Transverse colon (tissue), 4 donors: ENCODE results near the gene USP4. TPM values are rescaled to one million over a fixed set of nuclear protein-coding genes. Genes with fewer than 3 reads are reported as not detected.
"Not testable (repeated sequence)": the region's sequence is repeated elsewhere in the genome, so short reads cannot be mapped to it uniquely, and the experiment has no call there.

Source experiments
- DNase-seq: peaks from one replicate; pipeline ENCODE4 v3.0.0-alpha.2; 2019
- H3K27ac ChIP-seq, 4 donors: fragments of 200-600 bp; sonication (generic); 2 replicates each; pipeline ENCODE4 v1.5.1; 2016 to 2018; ENCODE audit warnings: inconsistent platforms in 4 of 4
- H3K27me3 ChIP-seq: fragments of 200-600 bp; sonication (generic); 2 replicates; pipeline ENCODE4 v1.5.1; 2017; ENCODE audit warnings: inconsistent platforms
- H3K36me3 ChIP-seq, 4 donors: fragments of 200-600 bp; sonication (generic); 2 replicates each; pipeline ENCODE4 v1.5.1; 2017 to 2019; ENCODE audit warnings: inconsistent platforms in 4 of 4
- H3K4me1 ChIP-seq, 4 donors: fragments of 200-600 bp; sonication (generic); 2 replicates each; pipeline ENCODE4 v1.5.1; 2017 to 2020; ENCODE audit warnings: inconsistent platforms in 4 of 4
- H3K4me3 ChIP-seq, 4 donors: fragments of 200-600 bp; sonication (generic); 1 replicate in 1 of 4; 2 replicates in 3 of 4; pipeline versions ENCODE4 v1.5.1 to v1.6.1; 2017 to 2019; ENCODE audit warnings: inconsistent platforms in 4 of 4
- H3K9me3 ChIP-seq, 2 donors: fragments of 200-600 bp; sonication (generic); 2 replicates each; pipeline ENCODE4 v1.5.1; 2017 to 2019; ENCODE audit warnings: inconsistent platforms in 2 of 2
- EP300 ChIP-seq: sonication (generic); formaldehyde crosslinking; IDR thresholded peaks from one replicate; pipeline ENCODE4 v1.6.1; 2017; ENCODE audit warnings: antibody characterized with exemption, low read depth
- POLR2A ChIP-seq: fragments of 450-650 bp; IDR thresholded peaks from one replicate; pipeline ENCODE4 v1.6.1; 2016; ENCODE audit warnings: antibody characterized with exemption, mild to moderate bottlenecking, moderate library complexity
- POLR2AphosphoS5 ChIP-seq, 3 donors: sonication (generic); formaldehyde crosslinking; IDR thresholded peaks; one replicate each; pipeline ENCODE4 v1.6.1; 2016; ENCODE audit warnings: antibody characterized with exemption in 3 of 3
- WGBS, 2 donors: methylation state at CpG; one replicate each; pipeline ENCODE4 v1.1.5; 2018; ENCODE audit warnings: low coverage in 1 of 2; 5-methylcytosine and 5-hydroxymethylcytosine counted together
- in situ Hi-C, 4 donors: fragments of 200-750 bp; cut with MboI; loops; one replicate each; pipeline versions ENCODE4 v1.15.0 to v1.15.1; 2017; ENCODE audit warnings: low sequenced_read_pairs in 3 of 4, low pct_ligation_motif_present in 1 of 4, low pct_unique_long_range_greater_than_20kb in 1 of 4
- intact Hi-C: fragments of 100-400 bp; cut with DNase I; formaldehyde crosslinking; loops from one replicate; pipeline ENCODE4 v1.15.1; 2023; ENCODE audit warnings: low total_unique reads
- total RNA-seq, 4 donors: library from RNA; depleted of rRNA; stranded (reverse); fragments of >200 nt; gene quantifications; one replicate each; pipeline ENCODE4 v1.1.0, GENCODE V29; 2016
- TF ChIP-seq, protein P1 (sequence below), 5 experiments: fragments of 200-600 bp in 3 of 5; fragments of 450-650 bp in 2 of 5; sonication (generic) in 3 of 5; IDR thresholded peaks; 1 replicate in 2 of 5; 2 replicates in 3 of 5; pipeline ENCODE4 v1.5.1; 2016 to 2017; ENCODE audit warnings: antibody characterized with exemption in 5 of 5, inconsistent platforms in 3 of 5, mild to moderate bottlenecking in 2 of 5, moderate library complexity in 1 of 5

USP4 gene
- total RNA-seq, 4 donors from 2014 or later, result 11.1 to 39.6 (median 27.0) TPM

DNA sequence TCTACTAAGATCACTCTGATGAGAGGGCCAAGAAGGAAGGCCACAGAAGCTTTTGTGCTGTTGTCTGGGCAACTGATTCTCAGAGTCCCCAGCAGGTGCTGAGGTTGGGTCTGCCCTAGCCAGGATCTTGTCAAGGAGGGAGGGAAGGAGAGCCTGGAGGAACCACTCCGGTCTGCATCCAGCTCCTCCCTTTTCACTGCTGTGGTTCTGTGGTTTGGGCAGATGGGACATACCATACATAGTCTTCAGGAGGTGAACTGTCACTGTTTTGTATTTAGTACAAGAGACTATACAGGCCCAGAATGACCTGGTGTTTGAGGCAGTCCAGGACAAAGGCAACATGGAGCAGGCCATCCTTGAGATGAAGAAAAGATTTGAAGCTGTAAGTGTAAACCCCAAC lies 84.7 kb downstream of the USP4 start:
- Histone ChIP-seq H3K9me3 (no peaks in the 10 kb centered on the region), H3K27me3 (no peaks in the 10 kb centered on the region), H3K27ac (peak overlapping the region in 2 of 4 donors; percentile 2 to 14), H3K4me3 (no peak overlapping the region), H3K4me1 (peaks cover 0 to 11% (median 4%) of the 10 kb centered on the region in 4 donors), H3K36me3 (no peaks in the 10 kb centered on the region)
- TF ChIP-seq, protein P1, sequence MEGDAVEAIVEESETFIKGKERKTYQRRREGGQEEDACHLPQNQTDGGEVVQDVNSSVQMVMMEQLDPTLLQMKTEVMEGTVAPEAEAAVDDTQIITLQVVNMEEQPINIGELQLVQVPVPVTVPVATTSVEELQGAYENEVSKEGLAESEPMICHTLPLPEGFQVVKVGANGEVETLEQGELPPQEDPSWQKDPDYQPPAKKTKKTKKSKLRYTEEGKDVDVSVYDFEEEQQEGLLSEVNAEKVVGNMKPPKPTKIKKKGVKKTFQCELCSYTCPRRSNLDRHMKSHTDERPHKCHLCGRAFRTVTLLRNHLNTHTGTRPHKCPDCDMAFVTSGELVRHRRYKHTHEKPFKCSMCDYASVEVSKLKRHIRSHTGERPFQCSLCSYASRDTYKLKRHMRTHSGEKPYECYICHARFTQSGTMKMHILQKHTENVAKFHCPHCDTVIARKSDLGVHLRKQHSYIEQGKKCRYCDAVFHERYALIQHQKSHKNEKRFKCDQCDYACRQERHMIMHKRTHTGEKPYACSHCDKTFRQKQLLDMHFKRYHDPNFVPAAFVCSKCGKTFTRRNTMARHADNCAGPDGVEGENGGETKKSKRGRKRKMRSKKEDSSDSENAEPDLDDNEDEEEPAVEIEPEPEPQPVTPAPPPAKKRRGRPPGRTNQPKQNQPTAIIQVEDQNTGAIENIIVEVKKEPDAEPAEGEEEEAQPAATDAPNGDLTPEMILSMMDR (IDR thresholded peaks at IDR 0.05), result no peak
- TF ChIP-seq POLR2AphosphoS5 (IDR thresholded peaks at IDR 0.05) (peak in 2 of 3 donors; percentile 58 to 92), EP300 (no peak), POLR2A (no peak)
- DNase-seq, result no peak
- intact Hi-C loops (no loop called here), in situ Hi-C loops (no loop called here)
- 64% methylated on average over 1 of the region's 1 CpG; no CpG with 5 or more reads in 1 of the 2 donors for WGBS, 2 donors

- no peak overlapping the region for H3K27ac ChIP-seq
- peaks cover 0 to 22% (median 4%) of the 10 kb centered on the region in 4 donors for H3K4me1 ChIP-seq
- TF ChIP-seq POLR2AphosphoS5 (IDR thresholded peaks at IDR 0.05) (no peak), POLR2A (no peak), EP300 (no peak)
- TF ChIP-seq, protein P1 (IDR thresholded peaks at IDR 0.05), result no peak
- DNase-seq, result no peak
- H3K9me3 ChIP-seq, result no peaks in the 10 kb centered on the region
- H3K27me3 ChIP-seq, result no peaks in the 10 kb centered on the region
- intact Hi-C loops, result no loop called here
- H3K36me3 ChIP-seq, result no peaks in the 10 kb centered on the region
- no peak overlapping the region for H3K4me3 ChIP-seq
- in situ Hi-C loops, result no loop called here
- WGBS, 2 donors, result 83 to 88% methylated on average over 2 to 3 of the region's 3 CpGs
Measured at GRCh38 chr3:49253512-49253911, 86.3 kb downstream of the USP4 start.

GRCh38 chr3:49248840-49249227 lies 91.0 kb downstream of the USP4 start:
- Histone ChIP-seq H3K27me3 (no peaks in the 10 kb centered on the region), H3K36me3 (no peaks in the 10 kb centered on the region), H3K9me3 (no peaks in the 10 kb centered on the region), H3K27ac (peak overlapping the region; percentile 47 to 67 (median 64)), H3K4me3 (no peak overlapping the region), H3K4me1 (peaks cover 0 to 16% (median 0%) of the 10 kb centered on the region in 4 donors)
- DNase-seq, result no peak
- TF ChIP-seq EP300 (no peak), POLR2AphosphoS5 (IDR thresholded peaks at IDR 0.05) (peak in 1 of 3 donors; percentile 18), POLR2A (no peak)
- TF ChIP-seq, protein P1 (IDR thresholded peaks at IDR 0.05), result no peak
- in situ Hi-C loops, result no loop called here
- intact Hi-C loops, result no loop called here

DNA sequence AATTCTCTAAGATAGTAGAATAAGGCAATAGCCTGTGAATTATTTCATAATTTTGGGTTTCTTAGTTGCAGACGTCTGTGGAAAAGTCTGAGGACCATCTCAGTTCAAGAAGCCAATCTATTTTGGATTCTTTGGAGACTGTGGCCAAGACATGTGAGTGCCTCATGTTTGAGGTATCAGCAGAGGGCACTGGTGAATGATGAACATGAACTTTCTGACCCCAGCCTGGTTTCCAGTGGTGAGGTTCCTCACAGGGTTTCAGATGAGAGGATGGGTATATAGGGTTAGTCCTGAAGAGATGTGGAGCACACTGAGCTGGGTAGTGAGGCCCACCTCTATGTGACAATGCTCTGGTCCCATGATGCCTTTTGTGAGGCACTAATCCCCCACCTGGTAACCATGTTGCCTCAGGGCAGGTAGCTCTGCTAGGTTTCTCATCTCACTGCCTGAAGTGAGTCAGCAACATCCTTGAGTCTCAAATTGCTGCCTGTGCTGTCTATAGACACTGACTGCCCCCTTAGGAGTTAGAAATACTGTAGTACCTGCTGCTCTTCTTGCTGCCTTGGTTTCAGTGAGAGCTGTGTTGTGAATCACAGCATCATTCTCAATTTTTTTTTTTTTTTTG lies 95.2 kb downstream of the USP4 start:
- Histone ChIP-seq H3K27me3 (no peaks in the 10 kb centered on the region), H3K4me3 (no peak overlapping the region), H3K9me3 (no peaks in the 10 kb centered on the region), H3K36me3 (no peaks in the 10 kb centered on the region), H3K4me1 (peaks cover 0 to 17% (median 0%) of the 10 kb centered on the region in 4 donors), H3K27ac (peak overlapping the region in 1 of 4 donors; percentile 21)
- no peak for TF ChIP-seq EP300
- no peak for TF ChIP-seq POLR2AphosphoS5 (IDR thresholded peaks at IDR 0.05)
- TF ChIP-seq POLR2A, result no peak
- TF ChIP-seq, protein P1 (IDR thresholded peaks at IDR 0.05), result no peak
- intact Hi-C loops (no loop called here), in situ Hi-C loops (no loop called here)
- no peak for DNase-seq
- WGBS, 2 donors, result 40 to 61% methylated on average over 1 of the region's 1 CpG

- DNase-seq, intact Hi-C loops, H3K4me3 ChIP-seq, H3K36me3 ChIP-seq, in situ Hi-C loops, H3K9me3 ChIP-seq, H3K27me3 ChIP-seq: not testable (repeated sequence)
- peak overlapping the region; percentile 66 to 85 (median 76) for H3K27ac ChIP-seq
- H3K4me1 ChIP-seq, result peaks cover 0 to 16% (median 0%) of the 10 kb centered on the region in 4 donors
- WGBS, 2 donors, result 88 to 95% methylated on average over 3 to 11 of the region's 11 CpGs
Measured at GRCh38 chr3:49240091-49240490, 99.8 kb downstream of the USP4 start.
